DOHH2 (cell line): ENCODE data around the gene MMP19.

ENCODE experiments used
- EZH2phosphoT487 ChIP-seq: fragments of 200-600 bp; sonication (generic); IDR thresholded peaks from 2 replicates; pipeline ENCODE4 v1.6.1; 2017; ENCODE audit warnings: borderline replicate concordance, mild to moderate bottlenecking, antibody characterized with exemption, low read length, moderate library complexity, mixed read lengths
- TF ChIP-seq, protein P1 (sequence below): fragments of 200-600 bp; sonication (generic); IDR thresholded peaks from one replicate; pipeline ENCODE4 v1.5.1; 2014; ENCODE audit warnings: antibody characterized with exemption, mild to moderate bottlenecking, low read depth, low read length; ENCODE audit not compliant: poor library complexity, severe bottlenecking

DNA sequence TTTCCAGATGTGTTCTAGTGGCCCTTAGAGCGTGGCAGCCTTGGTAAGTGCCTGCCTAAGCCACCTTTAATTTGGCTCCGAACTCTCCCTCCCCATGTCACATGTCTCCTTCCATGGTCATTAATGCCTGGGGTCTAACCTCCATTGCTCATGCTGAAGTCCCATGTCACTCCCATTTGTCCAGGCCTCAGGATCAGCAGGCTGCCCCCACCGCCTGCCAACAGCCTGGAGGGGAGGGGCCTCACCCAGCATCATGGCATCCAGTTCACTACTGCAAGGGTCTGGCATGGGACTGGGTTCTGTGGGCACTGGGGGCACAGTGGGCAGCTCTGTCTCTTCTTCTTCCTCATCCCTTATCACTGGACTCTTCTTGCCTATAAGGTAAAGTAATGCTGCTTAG is 4.4 kb downstream of the MMP19 start:
- TF ChIP-seq, protein P1, sequence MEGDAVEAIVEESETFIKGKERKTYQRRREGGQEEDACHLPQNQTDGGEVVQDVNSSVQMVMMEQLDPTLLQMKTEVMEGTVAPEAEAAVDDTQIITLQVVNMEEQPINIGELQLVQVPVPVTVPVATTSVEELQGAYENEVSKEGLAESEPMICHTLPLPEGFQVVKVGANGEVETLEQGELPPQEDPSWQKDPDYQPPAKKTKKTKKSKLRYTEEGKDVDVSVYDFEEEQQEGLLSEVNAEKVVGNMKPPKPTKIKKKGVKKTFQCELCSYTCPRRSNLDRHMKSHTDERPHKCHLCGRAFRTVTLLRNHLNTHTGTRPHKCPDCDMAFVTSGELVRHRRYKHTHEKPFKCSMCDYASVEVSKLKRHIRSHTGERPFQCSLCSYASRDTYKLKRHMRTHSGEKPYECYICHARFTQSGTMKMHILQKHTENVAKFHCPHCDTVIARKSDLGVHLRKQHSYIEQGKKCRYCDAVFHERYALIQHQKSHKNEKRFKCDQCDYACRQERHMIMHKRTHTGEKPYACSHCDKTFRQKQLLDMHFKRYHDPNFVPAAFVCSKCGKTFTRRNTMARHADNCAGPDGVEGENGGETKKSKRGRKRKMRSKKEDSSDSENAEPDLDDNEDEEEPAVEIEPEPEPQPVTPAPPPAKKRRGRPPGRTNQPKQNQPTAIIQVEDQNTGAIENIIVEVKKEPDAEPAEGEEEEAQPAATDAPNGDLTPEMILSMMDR, result no peak
- no peak for TF ChIP-seq EZH2phosphoT487
